GM21367 (cell line): ENCODE results near the gene DSCAM.

Experiments
- ATAC-seq: cut with Tn5 transposase; IDR thresholded peaks from one replicate; pipeline ENCODE4 v1.9.1; 2021; ENCODE audit not compliant: unreplicated experiment

The DSCAM gene

DNA sequence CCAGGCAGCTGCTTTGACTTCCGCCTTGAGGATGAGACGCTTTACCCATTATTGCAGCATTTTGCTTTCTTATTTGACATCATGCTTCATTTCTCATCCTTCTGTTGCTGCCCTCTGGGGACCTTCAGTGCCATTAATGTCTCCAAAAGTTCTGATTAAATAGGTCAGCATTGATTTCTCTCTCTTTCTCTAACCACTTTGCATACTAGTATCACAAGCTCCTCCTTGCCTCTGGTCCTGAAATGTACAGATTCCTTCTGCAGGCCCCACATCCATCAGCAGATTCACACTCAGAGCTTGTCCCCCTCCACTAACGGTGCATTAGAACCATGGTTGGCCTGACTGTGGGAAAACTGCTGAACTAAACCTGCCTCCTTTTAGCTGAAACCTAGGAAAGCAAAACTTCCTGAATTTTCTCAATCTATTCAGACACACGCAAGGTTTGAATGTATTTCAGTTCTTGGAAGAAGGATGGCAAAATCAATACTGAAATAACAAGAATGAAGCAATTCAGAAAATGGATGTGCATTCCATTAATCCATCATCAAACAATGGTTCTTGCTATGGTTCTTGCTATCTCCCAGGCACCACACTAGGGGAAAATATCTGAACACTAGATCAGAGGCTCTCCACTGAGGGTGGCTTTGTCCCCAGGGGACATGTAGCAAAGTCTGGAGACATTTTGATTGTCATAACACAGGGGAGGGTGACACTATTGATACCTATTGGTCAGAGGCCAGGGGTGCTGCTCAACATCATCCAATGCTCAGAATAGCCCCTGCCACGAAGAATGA, 825.2 kb downstream of the DSCAM start:
- no peak for ATAC-seq

DNA sequence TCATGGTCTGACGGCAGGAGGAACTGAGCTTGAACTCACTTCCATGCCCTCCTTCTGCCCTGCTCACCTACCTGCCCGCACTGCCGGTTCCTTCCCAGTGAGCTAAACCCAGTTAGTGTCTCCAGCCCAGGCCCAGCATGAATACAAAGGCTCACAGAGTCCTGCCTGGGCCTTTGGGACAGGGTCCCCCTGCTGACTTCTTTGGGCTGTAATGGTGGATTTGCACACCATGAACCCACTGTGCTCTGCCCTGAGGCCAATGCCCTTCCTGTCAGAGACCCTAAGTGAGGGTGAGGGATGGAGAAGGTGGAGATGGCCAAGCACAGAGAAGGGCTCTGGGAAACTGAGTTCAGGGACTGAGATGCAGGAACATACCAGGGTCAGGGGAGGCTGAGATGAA, 826.3 kb downstream of the DSCAM start:
- ATAC-seq, result no peak

- ATAC-seq, result no peak
These were observed 828.0 kb downstream of the DSCAM start for GRCh38 chr21:40018871-40019475.

GRCh38 chr21:40016667-40017066, 830.3 kb downstream of the DSCAM start:
- ATAC-seq, result no peak

DNA sequence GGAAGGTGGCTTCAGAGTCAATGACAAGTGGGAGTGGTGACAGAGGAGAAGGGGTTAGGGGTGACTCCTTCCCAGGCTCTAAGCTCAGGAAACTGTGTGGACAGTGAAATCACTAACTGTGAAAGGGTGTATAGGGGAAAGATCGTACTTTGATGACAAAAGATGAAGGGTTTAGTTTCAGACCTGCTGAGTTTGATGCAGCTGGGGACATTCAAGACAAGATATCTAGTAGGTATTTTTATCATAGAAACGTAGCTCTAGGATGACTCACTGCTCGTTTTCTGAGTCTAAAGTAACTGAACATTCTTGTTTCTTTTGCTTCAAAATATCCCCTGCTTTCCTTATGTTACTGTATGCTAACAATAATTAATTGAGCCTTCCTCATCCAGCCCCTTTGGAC, 830.7 kb downstream of the DSCAM start:
- ATAC-seq, result no peak

DNA sequence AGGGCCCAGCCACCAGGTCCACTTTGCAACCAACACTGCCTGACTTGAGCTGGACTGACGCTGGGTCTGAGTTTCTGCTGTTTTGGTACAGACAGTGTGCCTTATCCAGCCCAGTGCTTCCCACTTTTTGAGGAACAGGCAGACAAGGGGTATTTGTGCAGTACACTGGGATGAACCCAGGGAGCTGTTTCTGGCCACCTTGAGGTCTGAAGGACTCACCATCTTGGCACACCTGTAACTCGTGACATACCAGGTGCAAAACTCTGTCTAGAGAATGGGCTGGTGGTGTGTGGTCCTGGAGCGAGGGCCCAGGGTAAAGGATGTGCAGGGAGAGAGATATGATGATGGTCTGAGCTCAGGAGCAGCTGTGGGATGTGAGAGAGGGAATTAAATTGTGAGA, 831.1 kb downstream of the DSCAM start:
- ATAC-seq, result no peak

DNA sequence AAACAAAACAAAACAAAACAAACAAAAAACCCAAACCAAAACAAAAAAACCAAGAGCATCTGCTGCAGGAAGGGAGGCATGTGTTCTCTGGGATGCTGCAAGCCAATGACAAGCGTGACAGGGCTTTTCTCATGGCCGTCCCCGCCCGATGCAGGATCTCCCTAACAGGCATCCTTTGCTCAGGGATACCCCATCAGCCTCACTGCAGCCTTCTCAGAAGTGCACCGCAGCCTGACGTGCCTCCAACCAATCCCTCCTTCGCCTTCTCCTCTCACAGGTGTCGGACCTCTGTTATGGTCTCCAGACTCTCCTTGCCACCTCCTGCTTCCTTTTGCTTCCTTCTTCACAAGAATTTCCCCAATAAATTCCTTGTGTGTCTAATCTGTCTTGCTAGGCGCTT, 832.6 kb downstream of the DSCAM start:
- ATAC-seq, result no peak

DNA sequence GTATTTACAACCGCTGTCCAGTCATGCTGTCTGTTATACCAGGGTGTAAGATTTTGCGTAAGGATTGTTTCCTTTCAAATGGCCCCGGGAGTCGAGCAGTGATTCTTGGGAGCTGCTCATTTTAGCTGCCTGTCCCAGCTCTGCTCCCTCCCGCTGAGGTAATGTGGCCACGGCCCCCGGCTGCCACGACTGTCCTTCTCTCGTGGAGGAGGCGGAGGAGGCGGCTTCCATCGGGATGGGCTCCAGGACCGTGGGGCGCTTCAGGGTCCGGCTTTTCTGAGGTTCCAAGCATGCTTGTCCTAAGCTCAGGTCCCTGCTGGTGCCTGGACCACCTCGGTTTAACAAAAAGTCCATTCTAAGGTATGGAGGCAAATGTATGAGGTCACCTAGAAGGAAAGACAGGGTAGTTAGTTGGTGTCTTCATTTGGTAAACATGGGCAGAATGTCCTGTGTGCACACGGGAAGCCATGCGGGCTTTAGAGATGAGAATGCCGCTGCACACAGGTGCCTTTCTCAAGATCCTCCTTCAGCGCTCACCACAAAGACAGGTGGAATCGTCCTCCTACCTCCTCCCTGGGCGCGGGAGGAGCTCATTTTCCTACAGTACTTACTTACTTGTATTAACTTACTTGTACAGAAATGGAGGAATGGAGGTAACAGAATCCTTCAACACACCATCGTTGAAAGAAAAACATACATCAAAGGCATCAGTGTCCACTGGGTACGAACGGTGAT, 833.8 kb downstream of the DSCAM start:
- no peak for ATAC-seq

DNA sequence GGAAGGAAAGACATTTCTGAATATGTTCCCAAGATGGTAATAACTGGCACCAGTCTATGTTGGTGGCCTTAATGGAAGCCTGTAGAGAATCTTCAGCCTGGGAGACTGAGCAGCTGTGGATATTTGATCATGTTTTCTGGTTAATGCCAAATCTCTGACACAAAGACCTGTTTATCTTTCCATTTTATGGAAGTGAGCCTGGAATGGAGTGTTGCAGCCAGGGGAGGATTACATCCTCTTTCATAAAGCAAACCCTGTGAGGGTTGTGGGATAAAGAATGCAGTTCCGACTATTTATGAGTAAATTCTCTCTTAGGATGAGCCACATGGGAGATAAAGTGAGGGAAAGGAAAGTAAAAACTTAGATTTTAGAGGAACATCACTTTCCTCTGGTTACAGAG, 835.6 kb downstream of the DSCAM start:
- no peak for ATAC-seq

DNA sequence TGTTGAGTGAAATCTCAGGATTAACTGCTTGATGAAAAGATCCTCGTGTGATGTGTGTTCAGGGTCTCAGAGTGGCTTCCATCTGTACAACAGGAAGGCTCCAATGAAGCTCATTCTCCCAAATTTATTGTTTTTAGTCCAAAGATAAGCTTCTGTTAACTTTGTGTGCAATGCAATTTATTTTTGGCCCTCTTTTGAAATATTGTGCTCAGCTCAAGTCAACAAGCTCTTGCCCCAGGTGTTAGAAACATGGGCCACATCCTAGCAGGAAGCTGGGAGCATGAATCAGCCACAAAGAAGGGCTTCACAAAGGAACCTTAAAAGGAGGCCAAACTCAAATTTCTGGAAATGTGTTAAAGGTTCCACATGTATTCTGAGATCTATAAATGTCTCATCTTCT, 844.0 kb downstream of the DSCAM start:
- ATAC-seq, result no peak

- ATAC-seq, result no peak
These were observed 862.5 kb downstream of the DSCAM start for GRCh38 chr21:39984286-39984991.

- no peak for ATAC-seq
These were observed 866.6 kb downstream of the DSCAM start for GRCh38 chr21:39980241-39980820.

DNA sequence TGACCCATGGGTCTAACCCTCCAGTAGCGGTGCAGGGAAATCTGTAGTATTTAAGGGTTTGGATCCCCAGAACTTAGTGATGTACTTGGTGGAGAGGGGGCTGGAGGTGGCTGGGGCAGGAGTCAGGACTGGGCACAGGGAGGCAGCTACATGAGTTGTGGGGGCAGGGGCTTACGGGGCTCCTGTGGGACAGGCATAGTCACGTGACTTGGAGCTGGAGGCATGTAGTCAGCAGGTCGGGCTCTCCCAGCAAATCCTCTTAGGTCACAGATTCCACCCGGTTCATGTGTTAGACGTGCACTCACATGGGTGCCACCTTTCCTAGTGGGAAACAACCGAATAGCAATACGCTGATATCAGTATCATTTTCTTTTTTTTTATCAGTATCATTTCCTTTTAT, 867.6 kb downstream of the DSCAM start:
- no peak for ATAC-seq

DNA sequence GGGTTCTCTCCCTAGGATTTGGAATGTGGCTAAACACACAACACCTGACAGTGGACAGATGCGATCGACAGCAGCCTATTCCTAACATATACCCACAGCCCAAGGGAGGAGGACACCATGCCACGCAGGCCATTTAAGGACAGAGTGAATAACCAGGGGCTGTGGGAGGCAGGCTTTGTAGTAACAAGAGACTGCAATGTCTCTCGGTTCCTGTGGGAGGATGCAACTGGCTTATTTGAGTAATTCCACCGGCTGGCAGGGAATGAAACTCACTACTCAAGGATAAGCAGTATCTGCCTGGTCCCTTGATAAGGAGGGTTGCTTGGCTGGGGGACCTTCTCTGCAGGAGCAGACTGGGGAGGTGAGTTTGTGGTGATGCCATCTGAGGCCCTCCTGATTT, 870.2 kb downstream of the DSCAM start:
- no peak for ATAC-seq

- no peak for ATAC-seq
These were observed 873.8 kb downstream of the DSCAM start for GRCh38 chr21:39972976-39973770.

- no peak for ATAC-seq
These were observed 874.5 kb downstream of the DSCAM start for GRCh38 chr21:39972471-39972870.

- ATAC-seq, result no peak
These were observed 875.0 kb downstream of the DSCAM start for GRCh38 chr21:39971956-39972355.

DNA sequence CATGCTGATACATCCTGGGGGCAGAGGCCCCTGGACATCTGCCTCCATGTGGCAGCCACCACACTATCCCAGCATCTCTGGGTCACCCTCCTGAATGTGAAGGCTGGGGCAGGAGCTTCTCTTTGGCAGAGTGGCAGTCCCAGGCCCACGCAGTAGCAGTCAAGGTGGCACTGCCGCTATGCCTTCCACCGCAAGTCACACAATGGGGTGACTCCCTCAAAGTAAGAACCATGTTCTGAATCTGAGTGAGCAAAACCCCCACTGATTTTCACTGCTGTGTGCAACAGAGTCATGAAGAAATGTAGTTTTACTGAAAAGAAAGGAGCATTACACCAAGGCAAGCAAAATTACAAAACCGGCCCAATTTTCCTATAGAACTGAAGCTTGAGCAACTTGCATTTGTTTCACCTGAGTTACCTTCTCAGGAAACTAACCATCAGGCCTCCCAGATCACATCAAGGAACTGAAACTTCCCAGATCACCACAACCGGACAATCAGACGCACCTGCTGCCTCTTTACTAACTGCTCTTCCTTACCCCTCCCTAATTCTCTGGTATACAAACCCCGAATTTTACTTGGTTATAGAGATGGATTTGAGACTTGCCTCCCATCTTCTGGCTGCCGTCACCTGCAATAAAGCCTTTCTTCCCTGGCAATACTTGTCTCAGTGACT, 877.1 kb downstream of the DSCAM start:
- ATAC-seq, result no peak

- ATAC-seq, result no peak
These were observed 878.9 kb downstream of the DSCAM start for GRCh38 chr21:39968010-39968409.

DNA sequence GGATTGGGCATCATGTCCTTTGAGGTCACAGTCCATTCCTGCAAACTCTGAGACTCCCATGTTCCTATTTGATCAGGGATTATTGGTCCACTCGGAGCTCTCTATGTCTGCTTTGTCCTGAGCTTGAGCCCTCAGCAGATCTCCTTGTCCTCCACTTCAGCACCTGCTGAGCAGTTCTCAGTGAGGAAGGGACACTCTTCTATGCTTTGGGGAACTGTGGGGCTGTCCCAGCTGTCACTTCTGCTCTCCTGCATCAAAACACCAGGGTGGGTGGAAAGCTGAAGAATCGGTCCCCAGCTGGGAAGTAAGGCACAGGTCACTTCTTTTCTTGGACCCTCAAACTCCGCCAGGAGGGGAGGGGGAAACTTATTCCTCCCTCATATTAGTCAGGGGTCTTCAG, 880.2 kb downstream of the DSCAM start:
- ATAC-seq, result no peak
